ENCODE data around the gene PI4KB. TPM values are rescaled to one million over a fixed set of nuclear protein-coding genes. Genes with fewer than 3 reads are reported as not detected.

PI4KB gene
- total RNA-seq, 1 donor from 2014 or later = 54.7 TPM

DNA sequence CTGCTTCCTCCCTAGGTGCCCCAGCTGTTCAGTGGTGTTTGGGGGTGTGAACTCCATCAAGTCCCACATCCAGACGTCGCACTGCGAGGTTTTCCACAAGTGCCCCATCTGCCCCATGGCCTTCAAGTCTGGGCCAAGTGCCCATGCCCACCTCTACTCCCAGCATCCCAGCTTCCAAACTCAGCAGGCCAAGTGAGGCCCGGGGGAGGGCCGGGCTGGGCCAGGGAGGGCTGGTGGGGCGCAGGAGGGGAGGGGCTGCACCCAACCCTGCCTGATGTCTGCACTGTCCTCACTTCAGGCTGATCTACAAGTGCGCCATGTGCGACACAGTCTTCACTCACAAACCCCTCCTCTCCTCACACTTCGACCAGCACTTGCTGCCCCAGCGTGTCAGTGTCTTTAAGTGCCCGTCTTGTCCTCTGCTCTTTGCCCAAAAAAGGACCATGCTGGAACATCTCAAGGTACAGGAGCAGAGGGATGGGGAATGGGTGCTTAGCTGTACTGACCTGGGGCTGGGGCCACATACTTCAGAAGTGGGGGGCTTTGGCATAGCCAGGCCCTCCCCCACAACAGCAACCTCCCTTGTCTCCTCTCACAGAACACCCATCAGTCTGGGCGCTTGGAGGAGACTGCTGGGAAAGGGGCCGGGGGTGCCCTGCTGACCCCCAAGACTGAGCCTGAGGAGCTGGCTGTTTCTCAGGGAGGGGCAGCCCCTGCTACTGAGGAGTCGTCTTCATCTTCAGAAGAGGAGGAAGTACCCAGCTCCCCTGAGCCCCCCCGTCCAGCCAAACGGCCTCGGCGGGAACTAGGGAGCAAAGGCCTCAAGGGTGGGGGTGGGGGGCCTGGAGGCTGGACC lies 37.9 kb downstream of the PI4KB start:
- H3K27ac Mint-ChIP-seq = peak overlapping the region; percentile 53
- no peaks in the 10 kb centered on the region for H3K9me3 Mint-ChIP-seq
- intact Hi-C loops (cut with micrococcal nuclease) = no loop called here

GRCh38 chr1:151288502-151288901 lies 38.7 kb downstream of the PI4KB start:
- no peak for DNase-seq (ENCODE audit: low spot score)
- Mint-ChIP-seq H3K9me3 (no peaks in the 10 kb centered on the region), H3K27me3 (ENCODE audit: insufficient read depth) (no peaks in the 10 kb centered on the region), H3K4me3 (no peak overlapping the region), H3K36me3 (ENCODE audit: low read depth) (peaks cover 42% of the 10 kb centered on the region), H3K4me1 (ENCODE audit: low read depth) (peaks cover 15% of the 10 kb centered on the region), H3K27ac (peak overlapping the region; percentile 53)
- intact Hi-C loops (cut with micrococcal nuclease) = no loop called here

More for the DNA sequence above, 37.9 kb downstream of the PI4KB start:
- no peak for DNase-seq (ENCODE audit: low spot score)
- no peak overlapping the region for H3K4me3 Mint-ChIP-seq
- peaks cover 7% of the 10 kb centered on the region for H3K4me1 Mint-ChIP-seq (ENCODE audit: low read depth)
- no peaks in the 10 kb centered on the region for H3K27me3 Mint-ChIP-seq (ENCODE audit: insufficient read depth)
- peaks cover 44% of the 10 kb centered on the region for H3K36me3 Mint-ChIP-seq (ENCODE audit: low read depth)

- intact Hi-C loops (cut with micrococcal nuclease) = no loop called here
- H3K9me3 Mint-ChIP-seq = no peaks in the 10 kb centered on the region
- H3K4me1 Mint-ChIP-seq (ENCODE audit: low read depth) = peaks cover 21% of the 10 kb centered on the region
- H3K36me3 Mint-ChIP-seq (ENCODE audit: low read depth) = peaks cover 38% of the 10 kb centered on the region
- no peak overlapping the region for H3K4me3 Mint-ChIP-seq
- no peak for DNase-seq (ENCODE audit: low spot score)
- no peak overlapping the region for H3K27ac Mint-ChIP-seq
- H3K27me3 Mint-ChIP-seq (ENCODE audit: insufficient read depth) = no peaks in the 10 kb centered on the region
Measured at GRCh38 chr1:151287767-151288500, 39.3 kb downstream of the PI4KB start.

GRCh38 chr1:151287341-151287699 lies 39.9 kb downstream of the PI4KB start:
- peaks cover 22% of the 10 kb centered on the region for H3K4me1 Mint-ChIP-seq (ENCODE audit: low read depth)
- intact Hi-C loops (cut with micrococcal nuclease) = no loop called here
- H3K27ac Mint-ChIP-seq = no peak overlapping the region
- H3K36me3 Mint-ChIP-seq (ENCODE audit: low read depth) = peaks cover 34% of the 10 kb centered on the region
- no peak for DNase-seq (ENCODE audit: low spot score)
- H3K27me3 Mint-ChIP-seq (ENCODE audit: insufficient read depth) = no peaks in the 10 kb centered on the region
- no peaks in the 10 kb centered on the region for H3K9me3 Mint-ChIP-seq
- no peak overlapping the region for H3K4me3 Mint-ChIP-seq

DNA sequence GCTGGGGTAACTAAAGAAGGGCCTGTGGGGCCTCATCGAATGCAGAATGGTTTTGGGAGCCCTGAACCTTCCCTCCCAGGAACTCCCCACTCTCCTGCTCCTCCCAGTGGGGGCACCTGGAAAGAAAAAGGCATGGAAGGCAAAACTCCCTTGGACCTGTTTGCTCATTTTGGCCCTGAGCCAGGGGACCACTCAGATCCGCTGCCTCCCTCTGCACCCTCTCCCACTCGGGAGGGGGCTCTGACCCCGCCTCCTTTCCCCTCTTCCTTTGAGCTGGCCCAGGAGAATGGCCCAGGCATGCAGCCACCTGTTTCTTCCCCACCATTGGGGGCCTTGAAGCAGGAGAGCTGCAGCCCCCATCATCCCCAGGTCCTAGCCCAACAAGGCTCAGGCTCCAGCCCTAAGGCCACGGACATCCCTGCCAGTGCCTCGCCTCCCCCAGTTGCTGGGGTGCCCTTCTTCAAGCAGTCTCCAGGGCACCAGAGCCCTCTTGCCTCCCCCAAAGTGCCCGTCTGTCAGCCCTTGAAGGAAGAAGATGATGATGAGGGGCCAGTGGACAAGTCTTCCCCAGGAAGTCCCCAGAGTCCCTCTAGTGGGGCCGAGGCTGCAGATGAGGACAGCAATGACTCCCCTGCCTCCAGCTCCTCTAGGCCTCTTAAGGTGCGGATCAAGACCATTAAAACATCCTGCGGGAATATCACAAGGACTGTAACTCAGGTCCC lies 40.4 kb downstream of the PI4KB start:
- H3K36me3 Mint-ChIP-seq (ENCODE audit: low read depth) = peaks cover 33% of the 10 kb centered on the region
- DNase-seq (ENCODE audit: low spot score) = no peak
- no peaks in the 10 kb centered on the region for H3K27me3 Mint-ChIP-seq (ENCODE audit: insufficient read depth)
- no peak overlapping the region for H3K4me3 Mint-ChIP-seq
- no peaks in the 10 kb centered on the region for H3K9me3 Mint-ChIP-seq
- peaks cover 22% of the 10 kb centered on the region for H3K4me1 Mint-ChIP-seq (ENCODE audit: low read depth)
- no peak overlapping the region for H3K27ac Mint-ChIP-seq
- intact Hi-C loops (cut with micrococcal nuclease) = no loop called here

DNA sequence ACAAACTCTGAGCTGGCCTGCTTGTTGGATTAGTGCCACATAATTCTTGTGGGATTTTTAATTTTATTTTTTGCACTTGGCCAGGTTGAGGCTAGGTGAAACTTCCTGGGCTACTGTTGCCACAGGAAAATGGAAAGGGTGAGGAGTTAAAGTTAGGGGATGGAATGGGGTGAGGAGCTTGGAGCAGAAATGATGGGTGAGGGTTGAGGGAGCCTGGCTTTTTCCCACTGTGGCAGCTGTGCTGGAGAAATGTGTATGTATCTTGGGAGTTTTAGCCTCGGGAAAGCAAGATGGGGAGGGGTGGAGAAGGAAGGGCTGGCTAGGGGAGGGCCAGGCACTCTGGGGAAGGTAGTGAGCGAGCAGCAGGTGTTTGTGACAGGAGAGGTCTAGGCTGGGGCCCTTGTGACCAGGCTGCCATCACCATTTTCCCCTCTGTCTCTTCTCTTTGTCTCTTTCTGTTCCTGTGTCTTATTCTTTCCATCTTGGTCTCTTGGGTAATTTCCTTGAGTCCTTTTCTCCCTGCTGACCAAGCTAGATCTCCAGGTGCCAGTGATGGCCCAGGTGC lies 43.1 kb downstream of the PI4KB start:
- no peaks in the 10 kb centered on the region for H3K9me3 Mint-ChIP-seq
- H3K36me3 Mint-ChIP-seq (ENCODE audit: low read depth) = peaks cover 23% of the 10 kb centered on the region
- H3K4me3 Mint-ChIP-seq = peak overlapping the region; percentile 94
- intact Hi-C loops (cut with micrococcal nuclease) = loop anchor here (5.0 kb wide), 2 partner anchors 227 to 407 kb away; partner anchors contain the start of genes ARNT and CDC42SE1
- peak overlapping the region; percentile 94 for H3K27ac Mint-ChIP-seq
- no peaks in the 10 kb centered on the region for H3K27me3 Mint-ChIP-seq (ENCODE audit: insufficient read depth)
- peaks cover 22% of the 10 kb centered on the region for H3K4me1 Mint-ChIP-seq (ENCODE audit: low read depth)
- no peak for DNase-seq (ENCODE audit: low spot score)

GRCh38 chr1:151282883-151283725 lies 44.1 kb downstream of the PI4KB start:
- Mint-ChIP-seq H3K36me3 (ENCODE audit: low read depth) (peaks cover 16% of the 10 kb centered on the region), H3K4me3 (peak overlapping the region; percentile 94), H3K27ac (peak overlapping the region; percentile 94), H3K4me1 (ENCODE audit: low read depth) (peaks cover 28% of the 10 kb centered on the region), H3K9me3 (no peaks in the 10 kb centered on the region), H3K27me3 (ENCODE audit: insufficient read depth) (no peaks in the 10 kb centered on the region)
- intact Hi-C loops (cut with micrococcal nuclease) = loop anchor here (1.0 to 5.0 kb wide), 4 partner anchors 18 to 406 kb away; partner anchors contain the start of genes ARNT, CDC42SE1 and PRUNE1
- no peak for DNase-seq (ENCODE audit: low spot score)

DNA sequence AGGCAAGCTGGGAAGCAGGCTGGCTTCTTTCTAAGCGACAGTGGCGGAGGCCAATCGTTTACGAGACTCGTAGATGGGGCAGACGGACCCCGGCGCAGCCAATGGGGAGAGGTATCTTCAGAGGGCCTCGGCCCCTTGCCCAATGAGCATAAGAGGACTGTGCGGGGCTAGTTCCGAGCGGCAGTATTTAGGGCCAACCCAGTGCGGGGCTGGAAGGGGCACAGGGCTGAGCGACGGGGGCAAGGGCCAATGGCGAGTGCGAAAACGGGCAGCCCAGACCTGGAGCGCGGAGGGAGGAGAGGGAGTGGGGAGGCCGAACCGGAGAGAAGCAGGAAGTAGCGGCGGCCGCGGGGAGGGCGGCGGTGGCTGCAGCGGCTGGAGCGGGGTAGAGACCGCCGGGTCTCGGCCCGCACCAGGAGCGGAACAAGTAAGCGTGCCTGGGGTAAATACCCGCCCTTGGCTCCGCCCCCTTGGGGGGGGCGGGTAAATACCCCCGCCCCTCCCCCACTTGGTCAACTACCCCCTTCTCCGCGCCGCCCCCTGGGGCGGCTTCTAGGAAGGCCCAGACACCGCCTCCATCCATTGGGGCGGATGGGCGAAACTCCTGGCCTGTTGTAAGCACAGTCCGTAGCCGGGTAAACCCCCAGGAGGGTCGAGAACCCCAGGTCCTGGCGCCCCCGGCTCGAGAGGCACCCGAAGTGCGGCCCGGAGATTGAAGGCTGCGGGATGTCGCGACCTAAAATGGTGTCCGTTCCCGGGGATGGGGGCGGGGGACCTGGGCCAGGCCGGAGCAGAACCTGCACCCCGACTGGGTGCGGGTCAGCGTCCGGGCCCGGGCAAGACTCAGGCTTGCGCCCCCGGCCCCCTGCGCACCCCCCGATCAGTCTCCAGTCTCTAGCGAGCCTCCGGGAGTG lies 45.0 kb downstream of the PI4KB start, which contains the start of gene ZNF687:
Gene ZNF687, plus strand, starts transcription at position 331 of the 914 bp plus-strand sequence. CDS start 3,993 bp downstream, outside the sequence.
- intact Hi-C loops (cut with micrococcal nuclease) = loop anchor here (1.0 to 5.0 kb wide), 19 partner anchors 19 to 508 kb away; partner anchors contain the start of genes ARNT, CDC42SE1, GABPB2 and LYSMD1
- Mint-ChIP-seq H3K27ac (peak within 1 kb of the TSS; percentile 100), H3K36me3 (ENCODE audit: low read depth) (peaks cover 17% of the 10 kb centered on the region)

GRCh38 chr1:151281225-151281968 lies 45.8 kb downstream of the PI4KB start:
- no peaks in the 10 kb centered on the region for H3K9me3 Mint-ChIP-seq

More for the DNA sequence above, 45.0 kb downstream of the PI4KB start, which contains the start of gene ZNF687:
- Mint-ChIP-seq H3K4me3 (peak within 1 kb of the TSS; percentile 94), H3K9me3 (no peaks in the 10 kb centered on the region), H3K27me3 (ENCODE audit: insufficient read depth) (no peaks in the 10 kb centered on the region), H3K4me1 (ENCODE audit: low read depth) (peaks cover 36% of the 10 kb centered on the region)
- peak; percentile 98 for DNase-seq (ENCODE audit: low spot score)

DNA sequence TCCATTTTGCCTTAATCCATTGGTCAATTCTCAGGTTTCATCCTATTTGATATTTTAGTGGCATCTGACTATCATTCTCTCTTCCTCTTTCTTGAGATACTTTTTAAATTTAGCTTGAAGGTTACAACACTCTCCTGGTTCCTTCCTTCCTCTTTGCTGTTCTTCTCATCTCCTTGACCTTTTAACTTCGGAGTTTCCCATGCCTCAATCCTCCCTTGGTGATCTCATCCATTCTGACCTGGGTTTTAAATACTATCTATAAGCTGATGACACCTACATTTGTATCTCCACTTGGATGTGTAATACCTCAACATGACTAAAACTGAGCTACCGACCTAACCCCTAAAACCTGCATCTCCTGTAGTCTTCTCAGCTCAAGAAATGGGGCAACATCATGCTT lies 50.0 kb downstream of the PI4KB start:
- intact Hi-C loops (cut with micrococcal nuclease) = loop anchor here (1.0 kb wide), 1 partner anchor 23 kb away; the partner anchor contains the start of gene PSMD4

More at GRCh38 chr1:151281225-151281968, 45.8 kb downstream of the PI4KB start:
- peak overlapping the region; percentile 94 for H3K4me3 Mint-ChIP-seq
- H3K27ac Mint-ChIP-seq = peak overlapping the region; percentile 100
- peaks cover 14% of the 10 kb centered on the region for H3K36me3 Mint-ChIP-seq (ENCODE audit: low read depth)
- intact Hi-C loops (cut with micrococcal nuclease) = loop anchor here (1.0 to 5.0 kb wide), 17 partner anchors 27 to 509 kb away; partner anchors contain the start of genes ARNT, CDC42SE1, GABPB2 and LYSMD1
- peaks cover 44% of the 10 kb centered on the region for H3K4me1 Mint-ChIP-seq (ENCODE audit: low read depth)
- peak; percentile 94 for DNase-seq (ENCODE audit: low spot score)
- no peaks in the 10 kb centered on the region for H3K27me3 Mint-ChIP-seq (ENCODE audit: insufficient read depth)

More for the DNA sequence above, 50.0 kb downstream of the PI4KB start:
- Mint-ChIP-seq H3K36me3 (ENCODE audit: low read depth) (peaks cover 15% of the 10 kb centered on the region), H3K4me3 (peak overlapping the region; percentile 3), H3K9me3 (no peaks in the 10 kb centered on the region), H3K27ac (peak overlapping the region; percentile 62), H3K4me1 (ENCODE audit: low read depth) (peaks cover 23% of the 10 kb centered on the region), H3K27me3 (ENCODE audit: insufficient read depth) (no peaks in the 10 kb centered on the region)
- no peak for DNase-seq (ENCODE audit: low spot score)

Data from activated T-helper 1 cell treated with anti-CD3 and anti-CD28 coated beads, Interleukin-12 subunit alpha, Interleukin-12 subunit beta, Interleukin-2, Interleukin-4 antibody, amounts not matched to agents 30 ng/mL and 10 ng/mL and 1 ng/mL, durations not matched to agents 14 hours and 24 hours and 36 hours (primary cell).